ENCODE measurements around the gene THRAP3.

THRAP3 gene

GRCh38 chr1:36300526-36300925, 76.3 kb downstream of the THRAP3 start:
- DNase-seq (ENCODE audit: low read depth, low spot score) = no peak

- DNase-seq (ENCODE audit: low read depth, low spot score) = no peak
These were observed 77.0 kb downstream of the THRAP3 start for GRCh38 chr1:36301220-36301619.

DNA sequence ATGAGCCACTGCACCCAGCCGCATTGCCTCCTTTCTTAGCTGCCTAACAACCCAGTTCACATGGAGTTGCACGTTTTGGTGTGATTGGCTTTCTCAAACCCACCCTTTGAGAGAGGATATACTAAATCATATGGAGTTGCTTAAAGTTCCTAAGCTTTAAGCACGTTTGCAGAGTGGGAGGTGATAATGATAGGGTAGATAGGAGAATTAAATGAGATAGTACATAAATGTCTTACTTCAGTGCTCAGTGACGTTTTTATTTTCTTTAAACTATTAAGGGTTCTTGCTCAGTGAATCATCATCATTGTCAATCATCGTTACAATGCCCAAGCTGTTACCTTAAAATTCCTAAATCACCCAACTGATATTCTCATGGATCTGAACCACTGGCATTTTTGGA, 79.0 kb downstream of the THRAP3 start:
- DNase-seq (ENCODE audit: low read depth, low spot score) = no peak

DNA sequence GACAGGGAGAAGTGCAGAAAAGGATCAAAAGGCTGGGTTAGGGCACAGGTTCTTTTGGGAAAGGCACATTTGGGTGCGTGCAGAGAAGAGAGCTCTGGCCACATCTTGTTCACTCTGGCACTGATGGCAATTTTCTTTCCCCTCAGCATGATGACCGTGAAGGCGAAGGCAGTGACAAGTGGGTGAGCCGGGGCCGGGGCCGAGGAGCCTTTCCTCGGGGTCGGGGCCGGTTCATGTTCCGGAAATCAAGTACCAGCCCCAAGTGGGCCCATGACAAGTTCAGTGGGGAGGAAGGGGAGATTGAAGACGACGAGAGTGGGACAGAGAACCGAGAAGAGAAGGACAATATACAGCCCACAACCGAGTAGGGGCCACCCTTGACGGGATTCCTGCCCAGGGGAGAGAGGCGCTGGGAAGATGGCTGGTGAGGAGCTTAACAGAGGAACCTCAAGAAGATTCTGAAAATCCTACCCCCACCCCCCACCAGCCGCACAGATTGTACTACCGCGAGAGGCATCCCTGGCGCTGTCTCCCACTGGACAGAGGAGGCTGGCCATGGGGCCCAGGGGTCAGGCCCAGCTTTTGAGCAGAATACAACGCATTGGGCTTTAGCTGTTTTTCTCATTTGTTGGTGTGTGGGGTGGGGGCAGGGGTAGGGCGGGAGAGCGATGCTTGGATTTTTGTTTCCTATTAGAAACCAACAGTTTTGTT, 79.6 kb downstream of the THRAP3 start:
- no peak for DNase-seq (ENCODE audit: low read depth, low spot score)

DNA sequence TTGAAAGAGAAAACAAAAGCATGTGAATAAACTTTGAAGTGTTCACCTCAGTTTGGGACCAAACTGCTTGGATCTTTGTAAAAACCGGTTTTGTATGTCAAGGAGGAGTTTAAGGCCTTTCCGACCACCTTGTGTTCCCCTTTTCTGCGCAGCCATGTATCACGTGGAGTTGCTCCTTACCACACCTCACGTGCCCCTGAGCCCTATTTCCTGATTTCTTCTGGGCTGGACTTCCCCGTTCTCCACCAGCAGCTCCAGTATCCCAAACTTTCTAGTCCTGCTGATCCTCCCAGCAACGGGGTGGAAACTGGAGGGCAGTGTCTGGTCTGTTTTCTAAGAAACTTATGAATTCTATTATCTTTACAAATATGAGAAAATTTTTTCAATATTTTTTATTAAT, 80.3 kb downstream of the THRAP3 start:
- DNase-seq (ENCODE audit: low read depth, low spot score) = no peak

DNA sequence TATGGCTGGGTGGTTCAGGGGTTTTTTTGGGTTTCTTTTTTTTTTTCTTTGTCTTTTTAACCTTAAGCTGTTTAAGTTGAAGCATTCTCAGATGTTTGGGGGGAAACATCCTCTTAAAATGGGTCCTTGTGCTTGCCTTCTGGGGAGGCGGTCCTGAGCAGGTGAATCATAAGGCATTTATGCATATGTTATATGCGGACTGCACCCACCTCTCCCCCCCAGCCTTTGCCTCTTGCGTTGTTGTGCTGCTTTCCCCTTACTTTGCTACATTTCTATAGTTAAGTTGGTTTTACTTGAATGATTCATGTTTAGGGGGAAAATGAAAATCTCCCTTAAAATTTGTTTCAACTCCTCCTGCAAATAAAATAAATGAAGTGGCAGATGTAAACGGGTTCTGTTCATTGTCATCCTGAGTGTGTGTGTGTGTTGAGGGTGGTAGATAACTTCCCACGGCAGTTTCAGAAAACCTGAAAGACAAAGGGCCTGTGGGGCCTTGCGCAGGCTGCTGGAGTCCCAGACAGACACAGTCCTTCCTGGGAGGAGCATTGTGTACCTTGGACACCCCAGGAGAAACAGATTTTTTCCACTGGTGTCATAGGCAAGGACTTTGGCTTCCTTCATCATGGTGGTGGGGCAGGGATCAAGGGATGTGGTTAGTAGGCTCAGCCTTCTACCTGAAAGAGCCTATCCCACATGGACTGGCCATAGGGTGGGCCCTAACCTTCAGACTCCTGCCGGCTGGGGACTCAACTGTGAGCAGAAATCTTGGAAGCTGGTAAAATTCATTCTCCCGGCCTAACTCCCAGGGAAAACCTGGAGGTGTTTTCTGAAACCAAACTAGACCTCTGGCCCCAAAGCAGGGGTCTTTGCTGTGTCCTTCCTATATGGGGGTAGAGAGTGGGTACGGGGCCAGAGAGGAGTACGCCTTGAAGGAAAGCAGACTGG, 81.0 kb downstream of the THRAP3 start:
- no peak for DNase-seq (ENCODE audit: low read depth, low spot score)

GRCh38 chr1:36305915-36306209, 81.6 kb downstream of the THRAP3 start:
- DNase-seq (ENCODE audit: low read depth, low spot score) = no peak

DNA sequence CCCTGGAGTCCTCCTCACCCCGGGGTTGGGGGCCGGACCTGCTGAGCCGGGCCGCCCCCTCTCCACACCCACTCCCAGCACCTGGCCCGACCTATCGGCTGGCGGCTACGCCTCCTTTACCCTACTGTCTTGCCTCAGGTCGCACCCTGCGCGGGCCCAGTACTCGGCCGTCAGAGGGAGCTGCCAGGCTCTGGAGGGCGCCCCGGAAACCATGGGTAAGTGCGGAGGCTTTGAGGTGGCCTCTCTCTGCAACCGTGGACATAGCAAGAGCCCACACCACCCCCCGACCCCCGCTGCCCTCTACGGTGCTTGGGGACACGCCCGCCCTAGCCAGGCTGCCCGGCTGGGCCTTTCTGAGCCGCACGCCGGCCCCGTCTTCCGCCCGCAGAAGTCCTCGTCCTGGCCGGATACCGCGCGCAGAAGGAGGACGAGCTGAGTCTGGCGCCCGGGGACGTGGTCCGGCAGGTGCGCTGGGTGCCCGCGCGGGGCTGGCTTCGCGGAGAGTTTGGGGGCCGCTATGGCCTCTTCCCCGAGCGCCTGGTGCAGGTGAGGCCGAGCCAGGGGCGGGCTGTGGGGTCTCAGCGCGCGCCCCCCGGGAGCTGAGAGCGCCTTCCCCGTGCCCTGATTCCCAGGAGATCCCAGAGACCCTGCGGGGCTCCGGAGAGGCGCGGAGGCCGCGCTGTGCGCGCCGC, 82.1 kb downstream of the THRAP3 start, which contains the start of gene SH3D21:
SH3D21 (plus strand) TSS at position 159 of the 692 bp plus-strand sequence; CDS start at position 212, 53 bp downstream.
- DNase-seq (ENCODE audit: low read depth, low spot score) = no peak

DNA sequence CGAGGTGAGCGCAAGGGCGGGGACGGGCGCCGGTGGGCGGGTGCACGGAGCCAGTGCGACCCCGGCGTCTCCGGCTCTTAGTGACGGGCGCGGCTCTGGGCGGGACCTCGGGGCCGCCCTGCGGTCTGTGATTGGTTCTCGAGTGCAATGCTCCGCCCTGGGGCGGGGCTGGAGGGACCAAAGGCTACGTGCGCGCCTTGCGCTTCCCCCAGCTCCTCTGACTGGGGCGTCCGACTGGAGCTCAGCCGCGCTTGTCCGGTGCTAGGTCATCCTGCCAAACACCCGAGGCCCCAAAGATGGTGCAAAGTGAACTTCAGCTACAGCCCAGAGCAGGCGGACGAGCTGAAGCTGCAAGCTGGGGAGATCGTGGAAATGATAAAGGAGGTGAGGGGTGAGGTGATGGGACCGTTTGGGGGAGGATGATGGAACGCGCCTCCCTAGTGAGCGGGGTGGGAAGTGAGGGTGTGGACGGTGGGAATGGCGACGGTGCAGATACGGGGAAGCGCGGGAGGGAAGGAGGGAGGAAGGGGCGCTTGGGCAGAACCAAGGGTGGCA, 82.7 kb downstream of the THRAP3 start:
- peak; percentile 87 for DNase-seq (ENCODE audit: low read depth, low spot score)

- no peak for DNase-seq (ENCODE audit: low read depth, low spot score)
These were observed 83.5 kb downstream of the THRAP3 start for GRCh38 chr1:36307601-36308330.

- DNase-seq (ENCODE audit: low read depth, low spot score) = no peak
These were observed 85.2 kb downstream of the THRAP3 start for GRCh38 chr1:36309397-36309796.

GRCh38 chr1:36320291-36320761, 96.1 kb downstream of the THRAP3 start:
- no peak for DNase-seq (ENCODE audit: low read depth, low spot score)

GRCh38 chr1:36320767-36321118, 96.5 kb downstream of the THRAP3 start:
- DNase-seq (ENCODE audit: low read depth, low spot score) = no peak

- no peak for DNase-seq (ENCODE audit: low read depth, low spot score)
These were observed 97.1 kb downstream of the THRAP3 start for GRCh38 chr1:36321119-36321951.

DNA sequence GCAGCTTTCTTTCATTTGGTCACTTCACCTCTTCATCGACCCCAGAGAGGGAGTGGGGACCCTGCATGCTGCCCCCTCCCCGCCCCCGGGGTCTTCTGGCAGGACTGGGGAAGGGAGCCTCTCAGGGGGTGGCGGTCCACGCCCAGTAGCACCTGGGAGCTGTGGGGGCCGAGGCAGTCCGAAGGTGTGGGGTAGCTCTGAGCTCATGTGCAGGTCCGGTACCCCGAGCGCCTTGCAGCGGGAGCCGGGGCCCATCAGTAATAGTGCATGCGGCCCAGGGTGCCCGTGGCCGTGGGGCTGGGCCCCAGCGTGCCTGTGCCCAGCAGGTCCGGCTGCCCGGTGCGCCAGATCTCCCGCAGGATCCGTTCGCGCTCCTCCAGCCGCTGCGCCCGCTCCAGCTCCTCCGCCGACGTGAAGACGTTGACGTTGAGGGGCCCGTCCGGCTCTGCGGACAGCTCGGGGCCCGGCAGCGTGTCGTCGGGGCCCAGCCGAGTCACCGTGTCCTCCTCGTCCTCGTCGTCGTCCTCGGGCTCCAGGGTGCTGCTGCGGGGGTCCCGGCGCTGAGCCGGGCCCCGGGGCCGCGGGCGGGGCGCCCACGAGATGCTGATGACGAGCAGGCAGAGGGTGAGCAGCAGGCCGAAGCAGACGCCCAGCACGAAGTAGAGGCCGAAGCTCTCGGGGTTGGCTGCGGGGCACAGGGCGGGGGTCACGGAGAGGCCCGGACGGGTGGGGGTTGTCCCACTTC, 98.0 kb downstream of the THRAP3 start:
- DNase-seq (ENCODE audit: low read depth, low spot score) = no peak

GRCh38 chr1:36322786-36323635, 98.8 kb downstream of the THRAP3 start:
- DNase-seq (ENCODE audit: low read depth, low spot score) = no peak

GRCh38 chr1:36323636-36324352, 99.6 kb downstream of the THRAP3 start, which contains the start of gene EVA1B:
Gene EVA1B, minus strand, starts transcription at chr1:36323645. Its CDS starts 608 bp downstream, at chr1:36323037.
- no peak for DNase-seq (ENCODE audit: low read depth, low spot score)

GRCh38 chr1:36324353-36324703, 100.1 kb downstream of the THRAP3 start:
- no peak for DNase-seq (ENCODE audit: low read depth, low spot score)
